IPS-NIHi7 (cell line): ENCODE data around the gene FKBP11.

ENCODE experiments used
- DNase-seq: peaks from one replicate; pipeline ENCODE4 v3.0.0; 2012; ENCODE audit warnings: mixed read lengths; ENCODE audit errors: extremely low spot score

FKBP11 gene

DNA sequence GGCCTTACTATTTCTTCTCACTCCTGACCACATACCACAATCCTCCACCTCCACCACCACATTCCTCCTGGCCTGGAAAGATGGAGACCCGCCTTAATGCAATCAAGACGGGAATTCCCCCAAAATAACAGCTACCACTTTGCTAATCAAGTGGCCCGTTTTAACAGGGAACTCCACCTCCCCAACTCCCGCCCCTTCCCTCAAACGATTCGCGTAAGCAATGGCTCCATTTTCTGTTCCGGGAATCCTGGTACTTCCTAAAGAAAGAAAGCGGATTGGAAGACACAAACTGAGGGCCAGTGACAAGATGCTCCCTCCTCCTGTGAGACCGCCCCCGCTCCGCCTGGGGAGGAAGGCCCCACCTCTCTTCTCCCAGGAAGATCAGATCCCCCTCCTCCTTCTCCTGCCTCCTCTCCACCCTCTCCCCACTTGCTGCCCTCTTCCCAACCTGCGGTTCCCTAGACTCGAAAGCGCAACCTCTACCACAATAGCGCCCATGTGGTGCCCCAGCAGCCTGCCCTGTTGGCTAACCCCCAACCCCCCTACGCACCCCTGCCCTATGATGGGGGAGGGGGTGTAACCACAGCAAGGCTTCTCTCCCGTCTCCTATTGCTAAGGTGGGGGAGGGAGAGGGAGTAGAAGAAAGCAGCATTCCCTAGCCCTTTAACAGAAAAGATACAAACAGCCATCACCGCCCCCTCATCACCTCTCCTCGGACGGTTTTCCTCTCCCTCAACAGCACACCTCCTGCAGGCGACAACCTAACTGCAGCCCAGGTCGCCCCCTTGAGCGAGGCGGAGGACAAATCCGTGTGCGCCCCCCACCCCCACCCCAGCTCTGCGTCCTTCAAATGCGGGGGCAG is 31.2 kb upstream of the FKBP11 start:
- peak; percentile 93 for DNase-seq

DNA sequence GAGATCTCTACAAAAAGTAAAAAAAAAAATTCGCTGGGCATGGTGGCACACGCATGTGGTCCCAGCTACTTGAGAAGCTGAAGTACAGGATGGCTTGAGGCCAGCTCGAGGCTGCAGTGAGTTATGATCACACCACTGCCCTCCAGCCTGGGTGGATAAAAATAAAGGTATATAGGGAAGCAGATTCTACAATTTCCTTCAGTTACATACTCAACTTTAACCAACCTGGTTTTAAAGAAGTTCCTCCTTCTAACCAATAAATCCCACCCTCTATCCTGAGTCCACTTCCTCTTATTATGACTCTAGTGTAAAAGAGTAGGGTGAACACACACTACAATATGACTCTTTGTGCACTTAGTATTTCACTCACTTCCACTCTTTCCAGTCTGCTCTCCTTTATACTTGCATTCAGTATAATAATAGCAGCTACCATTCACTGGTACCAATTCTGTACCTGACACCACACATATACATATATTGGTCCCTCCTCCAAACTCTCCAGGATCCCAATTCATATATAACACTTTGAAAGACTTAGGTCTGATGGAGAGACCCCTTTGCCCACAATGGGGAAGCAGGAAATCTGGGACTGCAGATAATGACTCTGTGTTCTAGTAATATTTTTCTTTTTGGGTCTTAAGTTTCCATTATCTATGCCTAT is 29.7 kb upstream of the FKBP11 start:
- DNase-seq: no peak

DNA sequence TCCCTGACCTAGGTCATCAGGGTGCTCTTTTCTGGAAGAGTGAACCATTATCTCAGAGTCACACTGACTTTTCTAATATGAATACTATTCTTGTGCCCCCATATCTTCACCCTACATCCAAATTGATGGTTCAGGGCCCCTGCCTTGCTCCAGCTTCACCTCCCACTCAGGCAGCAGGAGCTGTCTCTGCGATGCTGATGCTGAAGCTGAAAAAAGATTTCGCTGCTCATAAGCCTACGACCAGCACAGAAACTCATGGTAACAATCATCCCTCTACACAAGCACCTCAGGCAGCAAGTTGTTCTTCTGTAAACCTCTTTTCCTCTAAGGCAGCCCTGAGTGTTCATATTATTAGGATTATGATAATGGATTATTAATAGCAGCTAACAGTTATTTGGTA is 28.8 kb upstream of the FKBP11 start:
- DNase-seq: no peak

DNA sequence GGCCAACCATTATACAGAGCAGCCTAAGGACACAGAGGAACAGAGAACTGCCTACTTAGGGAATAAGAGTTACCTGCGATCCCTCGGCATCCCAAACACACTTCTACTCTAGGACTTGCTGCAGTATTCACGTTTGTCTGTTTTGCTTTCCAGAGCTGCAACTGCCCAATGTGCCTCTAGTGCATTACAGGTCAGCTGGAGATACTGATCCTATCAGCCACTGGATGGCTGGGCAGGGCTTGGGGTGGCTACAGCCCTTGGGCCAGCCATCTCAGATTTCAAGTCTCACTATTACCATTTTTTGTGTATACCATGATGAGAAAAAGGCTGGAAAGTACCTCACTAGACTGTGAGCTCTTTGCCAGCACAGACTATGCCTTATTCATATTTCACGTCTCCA is 27.4 kb upstream of the FKBP11 start:
- no peak for DNase-seq

DNA sequence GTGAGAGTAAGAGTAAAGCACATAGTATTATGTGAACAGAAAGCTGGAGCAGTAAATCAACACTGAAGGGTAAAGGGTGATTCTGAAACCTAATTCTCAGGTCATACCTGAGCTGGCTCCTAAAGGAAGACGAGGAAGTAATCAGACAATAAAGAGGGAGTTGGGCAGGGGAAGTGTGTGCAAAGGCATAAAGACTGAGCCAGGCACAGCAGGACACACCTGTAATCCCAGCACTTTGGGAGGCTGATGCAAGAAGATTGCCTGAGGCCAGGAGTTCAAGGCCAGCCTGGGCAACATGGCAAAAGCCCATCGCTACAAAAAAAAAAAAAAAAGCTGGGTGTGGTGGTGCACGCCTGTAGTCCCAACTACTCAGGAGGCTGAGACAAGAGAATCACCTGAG is 22.4 kb upstream of the FKBP11 start:
- DNase-seq: no peak

DNA sequence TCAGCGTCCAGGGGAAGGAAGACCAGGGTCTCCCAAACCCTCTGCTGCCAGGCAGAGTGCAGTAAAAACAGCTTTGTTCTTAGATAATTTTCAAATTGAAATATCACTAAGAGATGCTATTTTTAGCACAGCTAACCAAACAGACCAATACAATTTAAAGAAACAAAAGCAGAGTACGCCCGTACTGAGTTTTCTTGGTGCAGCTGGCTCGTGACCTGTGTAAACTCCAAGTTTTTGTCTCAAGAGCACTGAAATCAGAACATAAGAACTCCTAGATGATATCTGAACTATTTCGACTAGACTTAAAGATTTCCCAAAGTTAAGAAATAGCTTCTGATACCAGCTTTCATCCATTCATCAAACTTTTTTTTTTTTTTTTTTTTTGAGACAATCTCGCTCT is 21.7 kb upstream of the FKBP11 start:
- DNase-seq: no peak

DNA sequence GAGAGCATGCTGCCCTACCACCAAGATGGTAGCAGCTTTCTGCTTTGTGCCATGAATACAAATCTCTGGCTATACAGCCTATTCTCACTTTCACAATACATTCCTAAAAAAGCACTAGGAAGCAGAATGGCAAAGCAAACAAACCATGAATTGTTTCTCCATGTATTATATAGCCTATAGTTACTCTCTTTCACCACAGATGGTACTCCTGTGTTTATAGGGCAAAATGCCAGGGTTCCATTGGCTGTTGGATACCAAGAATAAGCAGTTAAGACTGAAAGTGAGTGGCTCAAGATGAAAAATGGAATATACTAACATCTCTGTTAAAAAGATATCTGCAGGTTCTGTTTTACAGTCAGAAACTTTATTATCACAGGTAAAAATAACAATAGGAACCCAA is 20.9 kb upstream of the FKBP11 start:
- no peak for DNase-seq

DNA sequence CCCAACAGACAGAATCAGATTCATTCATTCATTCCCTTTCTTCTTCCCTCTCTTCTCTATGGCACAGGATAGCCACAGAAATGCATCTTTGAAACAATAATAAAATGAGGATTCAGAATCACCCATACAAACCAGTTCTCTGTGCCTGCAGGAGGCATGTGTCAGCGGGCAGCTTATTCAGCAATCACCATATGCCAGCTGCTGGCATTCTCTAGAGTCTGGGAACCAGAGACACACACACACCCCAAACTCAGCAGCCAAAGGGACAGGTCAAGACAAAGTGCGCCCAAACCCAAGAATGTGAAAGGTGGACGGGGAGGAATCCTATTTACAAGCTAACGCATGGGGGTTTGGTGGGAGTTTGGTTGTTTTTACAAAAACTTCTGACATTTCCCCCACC is 17.9 kb upstream of the FKBP11 start:
- no peak for DNase-seq

DNA sequence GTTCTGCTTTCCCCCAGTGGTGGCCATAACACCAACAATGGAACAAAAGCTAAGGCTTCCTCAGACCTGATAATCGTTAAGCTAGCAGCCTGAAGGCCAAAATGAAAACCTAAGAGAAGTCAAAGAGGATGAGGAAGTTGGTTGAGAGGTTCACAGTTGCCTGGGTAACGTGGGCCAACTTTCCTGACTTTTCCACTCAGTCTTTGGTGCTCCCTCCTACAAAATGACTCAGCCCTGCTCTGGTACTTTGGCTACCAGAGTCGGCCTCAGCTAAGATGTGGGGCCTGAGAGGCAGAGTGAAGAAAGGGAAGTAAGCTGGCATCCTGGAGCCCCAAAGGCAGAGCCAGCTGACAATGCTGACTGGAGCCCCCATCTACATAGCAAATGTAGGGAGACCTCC is 14.9 kb upstream of the FKBP11 start:
- DNase-seq: no peak

DNA sequence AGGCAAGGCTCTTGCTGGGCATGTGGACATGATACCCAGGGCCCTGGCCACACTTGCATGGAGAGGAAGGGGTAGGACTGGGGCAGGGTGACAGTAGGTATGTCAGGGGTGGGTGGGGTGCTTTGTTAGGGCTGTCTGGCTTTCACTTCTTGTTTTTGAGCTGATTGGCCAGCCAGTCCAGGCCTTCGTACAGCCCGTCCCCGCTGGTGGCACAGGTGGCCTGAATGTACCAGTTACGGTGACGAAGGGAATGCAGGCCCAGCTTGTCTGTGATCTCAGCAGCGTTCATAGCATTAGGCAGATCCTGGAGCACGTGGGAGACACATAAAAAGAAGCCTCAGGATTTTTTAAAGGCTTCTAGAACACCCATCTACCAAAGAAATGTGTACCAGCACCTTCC is 13.5 kb upstream of the FKBP11 start:
- DNase-seq: no peak

DNA sequence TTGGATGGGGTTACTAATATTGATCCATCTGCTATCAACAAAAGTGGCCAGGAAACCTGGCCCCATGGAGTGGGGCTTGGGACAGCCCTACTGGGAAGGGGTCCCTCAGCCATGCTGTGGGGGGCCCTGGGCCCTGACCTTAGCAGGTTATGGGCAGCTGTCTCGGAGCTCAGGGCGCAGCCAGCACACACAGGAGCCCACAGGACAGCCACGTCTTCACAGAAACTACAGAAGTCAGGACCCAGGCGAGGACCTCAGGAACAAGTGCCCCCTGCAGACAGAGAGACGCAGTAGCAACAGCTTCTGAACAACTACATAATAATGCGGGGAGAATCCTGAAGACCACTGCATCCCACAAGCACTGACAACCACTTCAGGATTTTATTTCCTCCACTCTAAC is 11.9 kb upstream of the FKBP11 start:
- peak; percentile 71 for DNase-seq

DNA sequence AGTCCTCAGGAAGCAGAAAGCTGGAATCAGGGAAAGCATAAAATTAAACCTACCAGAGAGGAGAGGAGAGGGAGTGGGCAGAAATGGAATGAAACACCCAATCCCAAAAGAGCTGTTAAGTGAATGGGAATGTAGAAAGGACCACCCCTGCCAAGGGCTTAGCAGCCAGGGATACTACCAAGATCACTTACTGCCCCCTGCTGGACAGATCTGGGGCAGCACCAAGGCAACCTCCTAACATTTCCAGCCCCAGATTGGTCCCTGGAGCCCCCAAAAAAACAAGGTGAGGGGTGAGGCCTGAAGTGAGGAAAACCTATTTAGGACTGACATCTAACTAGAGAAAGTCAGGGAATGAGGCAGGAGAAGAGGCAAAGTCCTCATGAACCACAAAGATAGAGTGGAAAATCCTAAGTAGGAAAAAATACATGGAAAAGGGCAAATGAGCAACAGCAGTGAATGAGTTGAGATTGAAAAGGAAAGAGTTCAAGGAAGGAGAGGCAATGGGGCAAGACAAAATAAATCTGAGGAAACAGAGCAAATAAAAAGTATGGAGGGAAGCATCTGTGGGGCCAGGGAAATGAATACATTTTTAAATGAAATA is 11.2 kb upstream of the FKBP11 start:
- DNase-seq: peak; percentile 94

DNA sequence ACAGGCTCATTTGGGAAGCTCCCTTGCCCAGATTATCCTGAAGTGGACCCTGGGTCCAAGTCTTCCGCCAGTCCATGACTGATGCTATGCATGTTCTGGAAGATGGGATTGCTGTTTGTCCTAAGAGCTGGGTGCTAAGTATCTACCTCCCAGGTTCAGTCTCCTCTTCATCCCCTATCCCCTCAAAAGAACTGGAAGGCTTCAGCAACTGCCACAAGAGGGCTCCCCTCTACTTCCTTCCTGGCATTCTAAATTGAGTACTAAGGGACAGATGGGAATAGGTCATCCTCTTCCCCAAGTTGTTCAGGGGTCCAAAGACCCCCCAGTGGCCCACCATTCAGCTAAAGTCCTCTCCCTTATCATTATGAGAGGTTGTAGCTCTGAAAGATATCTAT is 9.0 kb upstream of the FKBP11 start:
- peak; percentile 47 for DNase-seq

DNA sequence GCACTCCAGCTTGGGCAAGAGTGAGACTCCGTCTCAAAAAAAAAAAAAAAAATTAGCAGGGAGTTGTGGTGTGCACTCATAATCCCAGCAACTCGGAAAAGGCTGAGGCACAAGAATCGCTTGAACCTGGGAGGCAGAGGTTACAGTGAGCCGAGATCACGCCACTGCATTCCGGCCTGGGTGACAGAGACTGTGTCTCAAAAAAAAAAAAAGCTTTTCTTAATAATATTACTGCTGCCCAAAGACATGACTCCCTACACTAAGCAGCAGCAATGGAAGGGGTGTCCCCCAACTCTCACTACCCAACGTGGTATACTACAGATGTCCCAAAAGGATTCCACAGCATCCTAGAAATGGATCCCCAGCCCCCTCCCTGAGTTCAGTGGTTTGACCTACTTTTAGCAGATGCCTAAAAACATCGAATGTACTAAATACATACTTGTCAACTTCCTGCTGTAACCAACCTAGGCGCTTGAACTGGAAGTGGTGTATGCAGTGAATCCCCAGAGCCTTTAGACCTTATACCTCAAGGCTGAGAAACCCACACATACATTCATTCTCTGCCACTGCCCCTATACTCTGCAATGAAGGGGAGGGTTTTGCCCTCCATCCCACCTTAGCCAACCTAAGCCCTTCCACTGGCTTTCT is 8.5 kb upstream of the FKBP11 start:
- DNase-seq: no peak

DNA sequence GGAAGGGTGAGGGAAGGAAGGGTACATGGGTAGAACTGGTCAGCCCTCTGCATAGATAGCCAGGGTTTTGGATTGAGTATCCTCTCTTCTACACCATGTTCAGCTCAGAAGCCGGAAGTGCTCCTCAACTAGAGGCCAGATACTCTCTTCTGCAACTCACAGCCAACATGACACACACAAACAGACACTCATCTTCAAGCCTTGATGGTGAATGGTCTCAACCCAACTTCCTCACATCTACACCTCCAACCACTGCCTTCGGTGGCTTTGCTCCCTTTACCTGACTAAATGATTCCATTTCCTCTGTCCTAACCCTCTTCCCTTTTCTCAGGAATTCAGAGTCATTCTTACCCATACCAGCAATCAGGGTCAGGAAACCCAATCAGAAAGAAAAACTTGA is 7.6 kb upstream of the FKBP11 start:
- no peak for DNase-seq

DNA sequence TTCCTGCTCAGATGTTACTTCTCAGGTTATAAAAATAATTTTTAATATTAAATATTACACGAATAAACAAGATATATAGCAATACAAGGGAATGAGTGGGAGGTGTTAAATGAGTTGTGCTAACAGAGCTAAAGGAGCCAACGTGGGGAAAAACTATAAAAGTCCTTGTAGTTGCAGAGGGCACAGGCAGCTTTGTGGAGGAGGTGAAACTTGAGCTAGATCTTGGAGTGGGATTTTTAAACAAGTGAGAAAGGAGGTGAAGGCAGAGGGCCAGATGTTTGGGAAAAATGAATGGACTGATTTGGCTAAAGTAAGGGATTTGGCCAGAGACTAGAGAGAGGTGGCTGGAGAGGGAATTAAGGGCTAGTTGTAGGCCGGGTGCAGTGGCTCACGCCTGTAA is 5.2 kb upstream of the FKBP11 start:
- no peak for DNase-seq

DNA sequence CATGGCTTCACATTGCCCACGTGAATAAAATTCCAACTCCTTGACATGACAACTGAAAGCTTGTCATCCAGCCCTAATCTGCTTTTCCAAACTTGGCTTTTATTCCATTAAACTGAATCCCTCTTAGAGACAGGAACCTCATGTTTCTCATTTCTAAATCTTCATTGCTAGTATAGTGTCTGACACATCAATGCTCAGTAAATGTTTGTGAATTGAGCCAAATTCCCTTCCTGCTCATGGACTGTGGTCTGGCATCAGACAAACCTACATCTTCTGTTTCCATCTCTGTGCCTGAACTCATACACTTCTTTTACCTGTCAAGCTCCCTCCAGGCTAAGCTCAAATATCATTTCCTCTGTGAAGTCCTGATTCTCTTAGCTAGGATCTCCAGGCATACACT is 4.3 kb upstream of the FKBP11 start:
- no peak for DNase-seq

DNA sequence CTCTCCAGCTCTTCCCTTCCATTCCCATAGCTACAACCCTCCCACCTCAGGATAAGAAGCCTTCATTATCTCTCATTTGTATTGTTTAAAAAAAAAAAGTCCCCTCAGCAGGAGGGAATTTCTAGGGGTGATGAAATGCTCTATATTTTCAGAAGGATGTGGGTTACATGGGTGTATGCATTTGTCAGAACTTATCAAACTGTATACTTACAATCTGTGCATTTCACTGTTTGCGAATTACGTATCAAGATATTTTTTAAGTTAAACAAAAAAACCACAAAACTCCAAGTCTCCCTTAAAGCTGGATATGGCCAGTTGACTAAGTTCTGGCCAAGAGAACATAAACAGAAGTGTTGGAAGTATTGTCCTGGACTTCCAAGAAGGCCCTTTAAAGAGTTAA is 2.0 kb upstream of the FKBP11 start:
- no peak for DNase-seq

DNA sequence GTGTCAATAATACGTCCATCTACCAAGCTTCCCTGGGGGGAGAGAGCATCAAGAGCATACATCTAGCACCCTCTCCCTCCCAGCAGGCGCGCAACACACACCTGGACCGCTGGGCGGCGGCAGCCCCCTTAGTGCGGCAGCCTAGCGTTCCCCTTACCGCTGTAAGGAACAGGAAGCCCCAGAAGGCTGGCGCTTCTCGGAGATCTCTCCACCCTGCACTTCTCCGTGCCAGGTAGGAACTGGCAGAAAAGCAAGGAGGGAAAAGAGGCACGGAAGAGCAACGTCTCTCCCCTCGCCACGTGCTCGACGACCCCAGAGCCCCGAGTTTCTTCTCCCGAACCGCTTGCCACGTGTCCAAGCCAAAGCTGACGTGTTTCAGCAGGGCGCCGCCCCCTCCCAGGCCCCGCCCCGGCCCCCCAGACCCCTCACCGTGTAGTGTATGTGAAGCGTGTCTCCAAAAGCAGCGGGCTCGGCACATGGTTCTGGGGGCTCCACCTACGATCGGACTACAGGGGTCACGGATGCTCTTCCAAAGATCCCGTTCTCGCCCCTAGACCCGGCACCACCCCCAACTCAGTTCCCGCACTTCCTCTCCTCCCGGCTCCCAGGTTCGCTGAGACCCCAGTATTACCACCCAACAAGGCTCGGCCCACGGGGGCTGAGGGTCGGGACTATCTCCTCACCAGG is 532 bp downstream of the FKBP11 start:
- DNase-seq: peak; percentile 73

DNA sequence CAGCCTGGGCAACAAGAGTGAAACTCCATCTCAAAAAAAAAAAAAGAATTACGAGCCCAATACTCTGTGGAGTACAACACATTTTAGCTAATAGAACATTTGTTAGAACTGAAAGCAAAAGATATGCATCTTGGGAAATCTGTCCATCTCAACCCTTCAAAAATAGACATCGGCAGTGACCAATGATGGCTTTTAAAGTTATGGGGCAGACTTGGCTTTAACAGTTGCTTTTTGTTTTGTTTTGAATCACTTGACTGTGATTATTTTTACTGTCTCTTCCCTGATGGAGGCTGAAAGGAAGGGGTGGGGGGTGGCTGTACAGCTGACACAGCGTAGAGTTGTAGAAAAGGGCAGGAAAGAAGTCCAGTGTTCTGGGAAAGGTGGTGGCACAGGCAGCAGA is 2.2 kb downstream of the FKBP11 start:
- no peak for DNase-seq

DNA sequence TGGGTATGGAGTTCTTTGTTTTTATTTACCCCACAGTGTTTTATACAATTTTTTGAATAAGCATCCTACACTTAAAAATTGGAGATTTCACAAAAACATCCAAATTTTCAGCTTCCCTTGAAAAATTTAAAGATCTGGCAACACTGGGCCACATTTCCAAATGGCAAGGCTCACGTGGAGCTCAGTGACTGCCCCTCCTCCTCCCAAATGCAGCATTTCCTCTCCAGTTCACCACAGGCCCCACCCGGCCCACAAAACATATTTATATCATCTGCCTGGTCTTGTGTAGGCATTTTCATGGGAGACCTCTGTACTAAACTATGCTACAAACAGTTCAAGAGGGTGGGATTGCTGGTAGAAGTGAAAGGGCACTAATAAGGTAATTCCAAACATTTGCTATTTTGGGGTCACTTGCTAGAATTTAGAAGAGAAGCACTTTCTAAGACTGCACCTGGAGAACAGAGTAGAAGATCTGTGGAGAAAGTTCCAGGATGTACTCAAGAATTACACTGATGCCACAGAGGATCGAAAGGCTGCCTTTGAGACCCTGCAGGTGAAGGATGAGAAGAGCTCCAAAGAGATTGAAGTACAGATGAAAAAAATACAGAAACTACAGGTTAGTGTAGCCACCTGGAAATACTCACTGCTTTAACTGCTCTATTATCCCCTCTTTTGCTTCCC is 7.3 kb downstream of the FKBP11 start:
- no peak for DNase-seq
